IPS DF 4.7 (cell line): Measurements from ENCODE around the gene RPL38.

Experiments
- DNase-seq: peaks from one replicate; pipeline ENCODE4 v3.0.0-alpha.2; 2013; ENCODE audit warnings: low spot score; ENCODE audit errors: extremely low read depth

Gene RPL38

DNA sequence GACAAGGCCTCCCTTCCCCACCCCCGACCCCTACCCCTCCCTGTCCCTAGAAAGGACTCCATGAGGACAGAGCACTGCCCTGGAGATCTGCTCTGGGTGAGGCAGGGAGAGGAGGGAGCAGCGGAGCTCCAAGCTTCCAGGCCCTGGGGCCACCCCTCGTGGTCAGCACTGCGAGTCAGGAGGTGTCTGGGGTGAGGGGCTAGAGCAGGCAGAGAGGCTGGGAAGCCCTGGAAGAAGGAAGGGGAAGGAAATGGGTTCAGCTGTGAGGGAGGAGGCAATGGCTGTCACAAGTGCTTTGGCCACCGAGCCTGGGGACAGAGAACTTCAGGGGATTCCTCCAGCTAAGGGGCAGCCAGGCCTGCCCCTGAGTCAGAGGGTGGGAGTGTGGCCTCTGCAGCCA, 42.4 kb downstream of the RPL38 start:
- no peak for DNase-seq

- no peak for DNase-seq
These were observed 46.3 kb downstream of the RPL38 start for GRCh38 chr17:74249590-74250270.

GRCh38 chr17:74250324-74250995, 47.0 kb downstream of the RPL38 start:
- DNase-seq, result no peak

GRCh38 chr17:74251051-74251450, 47.6 kb downstream of the RPL38 start:
- DNase-seq, result no peak

- DNase-seq, result no peak
These were observed 48.1 kb downstream of the RPL38 start for GRCh38 chr17:74251569-74251968.

- no peak for DNase-seq
These were observed 48.7 kb downstream of the RPL38 start for GRCh38 chr17:74252211-74252610.

DNA sequence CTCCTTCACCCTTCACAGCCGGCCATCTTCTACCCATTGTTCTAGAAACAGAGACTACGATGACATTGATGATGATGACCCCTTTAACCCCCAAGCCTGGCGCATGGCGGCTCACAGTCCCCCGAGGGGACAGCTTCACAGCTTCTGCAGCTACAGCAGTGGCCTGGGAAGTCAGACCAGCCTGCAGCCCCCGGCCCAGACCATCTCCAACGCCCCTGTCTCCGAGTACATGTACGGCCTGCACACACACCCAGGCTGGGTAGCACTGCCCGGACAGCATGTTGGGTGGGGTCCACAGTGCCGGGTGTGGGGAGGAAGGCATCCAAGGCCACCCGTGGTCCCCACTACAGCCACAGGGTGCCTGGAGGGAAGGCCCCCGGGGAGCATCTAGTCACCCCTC, 49.6 kb downstream of the RPL38 start:
- DNase-seq, result no peak

GRCh38 chr17:74257311-74257710, 53.8 kb downstream of the RPL38 start:
- DNase-seq, result no peak

- DNase-seq, result no peak
These were observed 56.4 kb downstream of the RPL38 start for GRCh38 chr17:74259667-74260524.
